Neuron (in vitro differentiated cells): ENCODE measurements around the gene TMEM217.
"Not testable (repeated sequence)": the region's sequence is repeated elsewhere in the genome, so short reads cannot be mapped to it uniquely, and the experiment has no call there.

Source experiments
- H2AFZ ChIP-seq: one replicate; pipeline ENCODE4 v1.6.1; 2013; ENCODE audit warnings: low read depth, mild to moderate bottlenecking, inconsistent platforms, low read length, moderate library complexity
- H3K27me3 ChIP-seq: one replicate; pipeline ENCODE4 v1.6.1; 2013; ENCODE audit warnings: low read length; ENCODE audit not compliant: insufficient read depth
- H3K36me3 ChIP-seq: one replicate; pipeline ENCODE4 v1.6.1; 2013; ENCODE audit warnings: low read length; ENCODE audit not compliant: insufficient read depth
- H3K4me1 ChIP-seq: one replicate; pipeline ENCODE4 v1.6.1; 2013; ENCODE audit warnings: low read length; ENCODE audit not compliant: insufficient read depth
- H3K4me3 ChIP-seq: 2 replicates; pipeline ENCODE4 v1.5.1; 2013; ENCODE audit warnings: mild to moderate bottlenecking, low read length, moderate library complexity
- H3K9me3 ChIP-seq: one replicate; pipeline ENCODE4 v1.6.1; 2013; ENCODE audit warnings: low read length

Gene TMEM217

DNA sequence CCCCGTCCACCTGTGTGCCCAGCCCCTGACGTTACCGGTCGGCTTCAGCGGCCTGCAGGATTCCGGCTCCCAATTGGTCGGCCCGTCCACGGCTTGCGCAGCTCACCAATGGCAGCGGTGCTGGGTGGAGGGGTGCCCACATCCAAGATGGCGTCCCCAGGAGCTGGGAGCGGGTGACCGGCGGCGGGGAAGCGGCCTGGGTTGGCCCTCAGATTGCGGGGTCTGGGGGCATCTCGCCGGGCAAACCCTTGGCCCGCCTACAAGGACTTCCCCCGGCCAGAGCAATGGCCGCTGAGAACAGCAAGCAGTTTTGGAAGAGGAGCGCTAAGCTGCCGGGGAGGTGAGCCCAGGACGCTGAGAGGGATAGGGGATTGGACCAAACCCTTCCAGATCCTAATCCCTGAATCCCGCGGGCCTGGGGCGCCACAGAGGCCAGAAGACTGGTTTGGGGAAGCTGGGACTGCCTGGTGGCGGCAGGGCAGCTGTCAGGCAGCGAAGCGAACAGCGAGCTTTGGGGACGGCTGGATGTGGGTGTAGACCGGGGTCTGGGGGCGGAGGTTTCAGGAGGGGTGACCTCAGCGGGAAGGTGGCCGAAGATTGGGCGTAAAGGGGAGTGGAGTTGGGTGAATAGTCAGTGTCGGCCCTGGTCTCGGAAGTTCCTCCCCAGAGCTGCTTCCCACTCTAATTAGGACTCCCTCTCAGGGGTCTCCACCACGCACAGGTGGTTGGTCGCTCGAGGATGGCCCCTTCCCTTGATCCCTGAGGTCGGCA lies at the start of gene TMEM217, which contains the start of gene TBC1D22B:
Gene TMEM217, minus strand, starts transcription at position 511 of the 771 bp plus-strand sequence. CDS start 39,114 bp downstream, outside the sequence.
Gene TBC1D22B, plus strand, starts transcription at position 139 of the 771 bp plus-strand sequence. Its CDS starts 146 bp downstream, at position 285.
- Histone ChIP-seq H3K27me3 (no peaks in the 10 kb centered on the region), H2AFZ (peak within 1 kb of the TSS; percentile 59)

DNA sequence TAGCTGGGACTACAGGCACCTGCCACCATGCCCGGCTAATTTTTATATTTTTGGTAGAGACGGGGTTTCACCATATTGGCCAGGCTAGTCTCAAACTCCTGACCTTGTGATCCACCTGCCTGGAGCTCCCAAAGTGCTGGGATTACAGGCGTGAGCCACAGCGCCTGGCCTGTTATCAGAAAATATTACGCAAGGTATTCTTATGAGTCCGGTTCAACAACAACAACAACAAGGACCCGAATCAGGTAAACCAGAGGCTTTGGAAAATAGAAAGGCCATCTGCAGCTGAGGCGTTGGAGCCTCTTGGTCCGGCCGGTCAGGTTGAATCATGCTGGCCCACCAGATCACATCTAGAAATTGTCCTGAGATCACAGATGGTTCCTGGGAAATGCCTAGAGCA lies 49.5 kb upstream of the TMEM217 start:
- H3K9me3 ChIP-seq, H2AFZ ChIP-seq, H3K4me3 ChIP-seq, H3K27me3 ChIP-seq, H3K36me3 ChIP-seq: not testable (repeated sequence)
- H3K4me1 ChIP-seq = peaks cover 13% of the 10 kb centered on the region

More for the DNA sequence above, at the start of gene TMEM217, which contains the start of gene TBC1D22B:
- Histone ChIP-seq H3K9me3 (no peaks in the 10 kb centered on the region), H3K4me3 (peak within 1 kb of the TSS; percentile 77), H3K4me1 (peaks cover 14% of the 10 kb centered on the region), H3K36me3 (no peaks in the 10 kb centered on the region)

DNA sequence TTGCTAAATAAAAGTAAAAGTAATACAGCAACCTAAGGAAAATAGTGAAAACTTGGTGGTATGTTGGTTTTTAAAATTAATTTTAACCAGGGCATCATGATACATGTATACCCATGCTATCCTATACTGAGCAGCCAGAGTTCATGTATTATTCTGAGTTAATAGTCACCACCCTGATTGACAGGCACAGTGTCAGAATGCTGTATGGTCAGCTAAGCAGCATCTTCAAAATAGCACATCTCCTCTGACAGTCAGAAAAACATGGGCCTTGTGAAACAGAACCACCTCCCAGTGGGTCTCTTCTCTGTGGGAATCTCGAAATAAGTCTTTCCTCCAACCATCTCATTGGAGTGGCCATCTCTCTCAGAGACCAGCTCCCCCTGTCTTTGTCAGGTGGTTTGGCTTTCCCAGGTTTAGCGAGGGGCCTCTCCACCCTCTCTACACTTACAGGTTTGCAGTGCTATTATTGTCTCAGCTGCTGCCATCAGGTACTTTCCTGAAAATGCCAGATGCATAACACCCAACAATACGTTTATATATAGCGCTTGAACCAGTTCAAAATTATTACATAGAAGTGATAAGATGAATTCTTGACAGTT lies 48.8 kb upstream of the TMEM217 start:
- Histone ChIP-seq H3K4me3 (no peak overlapping the region), H2AFZ (no peak overlapping the region), H3K4me1 (peaks cover 12% of the 10 kb centered on the region), H3K36me3 (peaks cover 10% of the 10 kb centered on the region), H3K9me3 (no peaks in the 10 kb centered on the region), H3K27me3 (no peaks in the 10 kb centered on the region)

DNA sequence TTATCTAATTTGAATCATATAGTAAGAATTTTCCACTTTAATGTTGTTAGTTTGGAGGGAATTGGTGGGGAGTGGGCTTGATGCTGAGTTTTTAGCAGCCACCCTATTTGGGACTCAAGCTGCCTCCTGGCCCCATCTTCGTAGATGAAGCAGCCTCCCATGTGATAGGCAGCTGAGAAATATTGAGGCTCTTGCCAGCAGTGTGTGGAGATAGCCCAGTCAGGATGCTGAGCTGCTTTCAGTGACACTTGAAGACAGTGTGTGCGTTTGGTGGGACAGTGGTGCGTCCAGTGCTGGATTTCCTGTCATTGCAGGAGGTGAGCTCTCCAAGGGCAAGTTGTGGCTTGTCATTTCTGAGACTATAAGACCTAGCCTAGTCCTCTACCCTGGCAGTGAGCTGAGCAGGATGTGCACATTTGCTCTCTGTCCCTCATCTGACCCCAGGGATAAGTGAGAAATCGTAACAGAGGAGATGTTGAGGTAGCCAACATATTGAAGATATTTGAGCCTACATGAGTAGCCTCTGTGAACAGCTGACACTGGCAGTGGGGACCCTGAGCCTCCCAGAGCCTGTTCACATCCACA lies 48.0 kb upstream of the TMEM217 start:
- Histone ChIP-seq H3K36me3 (peaks cover 12% of the 10 kb centered on the region), H3K4me3 (no peak overlapping the region), H3K4me1 (peaks cover 9% of the 10 kb centered on the region), H3K9me3 (no peaks in the 10 kb centered on the region), H2AFZ (no peak overlapping the region), H3K27me3 (no peaks in the 10 kb centered on the region)

DNA sequence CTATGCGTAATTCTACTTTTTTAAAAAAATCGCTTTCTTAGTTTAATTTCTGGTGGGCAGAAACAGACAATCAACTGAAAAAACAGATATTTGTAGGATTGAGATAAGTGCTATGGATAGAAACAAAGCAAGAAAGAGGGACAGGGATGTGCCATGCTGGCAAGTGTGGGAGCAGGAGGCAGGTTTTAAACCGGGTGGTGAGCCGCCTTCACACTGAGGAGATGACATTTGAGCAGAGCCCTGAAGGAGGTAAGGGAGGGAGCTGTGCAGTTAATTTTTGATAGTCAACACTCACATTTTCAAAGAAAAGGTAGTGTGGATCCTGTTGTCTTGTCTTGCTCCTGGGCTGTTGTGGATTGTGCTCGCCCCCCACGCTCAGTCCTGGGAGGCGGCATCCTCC lies 46.8 kb upstream of the TMEM217 start:
- Histone ChIP-seq H3K4me3 (no peak overlapping the region), H3K4me1 (peaks cover 9% of the 10 kb centered on the region), H3K27me3 (no peaks in the 10 kb centered on the region), H3K9me3 (no peaks in the 10 kb centered on the region), H3K36me3 (peaks cover 12% of the 10 kb centered on the region), H2AFZ (no peak overlapping the region)

DNA sequence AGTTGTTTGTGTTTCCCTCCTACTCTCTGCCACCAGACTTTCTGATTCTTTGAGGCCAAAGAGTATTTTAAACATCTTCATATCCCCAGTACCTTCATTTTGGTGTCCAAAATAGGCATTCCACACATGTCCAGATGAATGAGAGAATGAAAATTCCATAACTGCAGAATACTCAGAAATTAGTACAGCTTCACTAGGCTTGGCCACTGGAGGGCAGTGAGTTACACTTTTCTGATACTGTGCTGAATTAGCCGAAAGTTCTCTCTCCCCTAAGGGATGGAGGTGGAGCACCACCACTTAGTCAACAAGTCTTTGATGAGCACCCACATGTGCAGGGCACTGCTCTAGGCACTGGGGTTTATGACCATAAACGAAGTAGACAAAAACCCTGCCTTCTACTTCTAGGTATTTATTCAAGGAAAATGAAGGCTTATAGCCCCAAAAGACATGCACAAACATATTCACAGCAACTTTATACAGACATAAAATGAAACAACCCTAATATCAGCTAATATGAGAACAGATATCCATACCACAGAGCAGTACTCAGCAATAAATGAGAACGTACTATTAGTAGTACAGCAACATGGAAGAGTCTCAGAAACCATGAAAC lies 46.1 kb upstream of the TMEM217 start:
- Histone ChIP-seq H3K4me3 (no peak overlapping the region), H2AFZ (no peak overlapping the region), H3K36me3 (peaks cover 14% of the 10 kb centered on the region), H3K9me3 (no peaks in the 10 kb centered on the region), H3K27me3 (no peaks in the 10 kb centered on the region), H3K4me1 (peaks cover 7% of the 10 kb centered on the region)

DNA sequence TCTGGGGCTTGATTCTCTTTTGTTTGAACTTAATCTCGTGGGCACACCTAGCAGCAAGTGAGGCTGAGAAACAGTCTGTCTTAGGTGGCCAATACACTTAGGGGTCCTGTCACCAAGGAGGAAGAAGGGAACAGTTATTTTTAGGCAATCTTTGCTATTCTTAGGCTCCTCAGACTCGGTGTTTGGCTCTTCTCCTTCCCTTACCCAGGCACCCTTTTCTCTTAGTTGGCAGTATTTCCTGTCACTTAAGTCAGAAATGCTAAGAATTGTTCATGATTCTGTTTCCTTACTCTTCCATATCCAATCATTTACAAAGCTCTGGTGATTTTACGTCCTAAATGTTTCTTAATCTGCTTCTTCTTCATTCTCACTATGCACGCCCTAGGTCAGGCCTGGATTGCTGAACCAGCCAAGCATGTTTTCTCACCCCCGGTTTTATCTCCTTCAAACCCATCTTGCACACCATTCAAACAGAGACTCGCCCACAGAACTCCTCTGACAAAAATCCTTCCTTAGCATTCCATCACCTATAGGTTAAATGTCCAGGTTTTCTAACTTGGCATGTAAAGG lies 45.2 kb upstream of the TMEM217 start:
- H3K4me1 ChIP-seq = peaks cover 4% of the 10 kb centered on the region
- H3K36me3 ChIP-seq = peaks cover 14% of the 10 kb centered on the region
- H3K4me3 ChIP-seq = no peak overlapping the region
- H2AFZ ChIP-seq = no peak overlapping the region
- no peaks in the 10 kb centered on the region for H3K9me3 ChIP-seq
- no peaks in the 10 kb centered on the region for H3K27me3 ChIP-seq

DNA sequence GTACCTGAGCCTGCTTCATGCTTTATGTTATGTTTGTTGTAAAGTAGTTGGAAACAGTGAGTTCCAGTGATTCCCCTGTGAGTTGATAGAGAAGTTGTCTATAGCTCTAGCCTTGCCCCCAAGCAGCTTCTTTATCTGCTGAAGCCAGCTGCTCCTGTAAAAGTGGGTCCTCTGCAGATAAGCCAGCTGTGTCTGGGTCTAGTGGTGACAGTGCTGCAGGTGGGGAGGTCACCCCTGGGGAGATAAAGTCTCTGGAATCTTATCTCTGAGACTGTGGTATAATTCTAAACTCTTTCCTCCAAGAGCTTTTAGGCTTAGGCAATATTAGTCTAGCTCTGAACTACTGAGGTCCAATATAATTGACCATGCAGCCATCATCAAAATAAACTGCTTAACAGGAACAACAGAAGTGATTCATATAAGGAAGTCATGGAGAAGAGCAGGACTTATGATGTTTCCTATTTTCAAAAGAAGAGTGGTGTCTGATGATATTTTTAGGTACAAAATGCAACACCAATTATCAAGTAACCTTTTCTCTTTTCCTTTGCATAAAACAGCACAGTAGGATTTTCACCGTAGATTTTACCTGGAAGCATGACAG lies 44.2 kb upstream of the TMEM217 start:
- Histone ChIP-seq H3K36me3 (peaks cover 19% of the 10 kb centered on the region), H3K4me1 (no peaks in the 10 kb centered on the region), H3K4me3 (no peak overlapping the region), H2AFZ (no peak overlapping the region), H3K27me3 (no peaks in the 10 kb centered on the region), H3K9me3 (no peaks in the 10 kb centered on the region)

DNA sequence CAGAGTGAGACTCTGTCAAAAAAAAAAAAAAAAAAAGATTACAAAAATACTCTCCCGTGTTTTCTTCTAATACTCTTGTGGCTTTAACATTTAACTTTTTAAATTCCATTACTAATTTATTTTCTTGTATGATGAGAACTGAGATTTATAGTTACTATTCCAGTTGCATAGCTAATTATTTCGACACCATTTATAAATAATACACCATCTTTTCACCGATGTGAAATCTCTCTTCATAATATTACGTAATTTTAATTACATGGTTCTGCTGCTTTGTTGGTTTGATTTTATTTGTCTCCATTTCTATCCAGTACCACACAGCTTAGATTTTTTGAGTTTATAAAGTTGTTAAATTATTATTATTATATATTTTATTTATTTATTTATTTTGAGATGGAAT lies 42.0 kb upstream of the TMEM217 start:
- no peaks in the 10 kb centered on the region for H3K9me3 ChIP-seq
- H3K27me3 ChIP-seq = no peaks in the 10 kb centered on the region
- H2AFZ ChIP-seq = no peak overlapping the region
- H3K4me3 ChIP-seq = no peak overlapping the region
- peaks cover 34% of the 10 kb centered on the region for H3K36me3 ChIP-seq
- no peaks in the 10 kb centered on the region for H3K4me1 ChIP-seq

DNA sequence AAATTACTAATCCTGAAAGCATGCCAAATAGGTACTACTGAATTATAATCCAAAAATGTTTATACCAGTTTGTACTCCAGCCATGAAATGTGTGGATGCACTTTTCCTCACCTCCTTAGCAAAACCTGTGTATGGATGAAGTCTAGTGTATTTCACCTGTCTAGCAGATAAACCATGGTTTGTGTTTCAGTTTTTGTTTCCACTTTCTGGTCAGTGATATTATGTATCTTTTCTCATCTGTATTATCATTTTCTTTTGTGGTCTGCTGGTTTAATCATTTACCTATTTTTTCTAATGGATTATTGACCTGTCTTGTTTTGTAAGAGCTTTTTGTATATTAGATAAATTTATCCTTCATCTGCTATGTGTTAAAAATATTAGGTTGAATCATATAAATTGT lies 41.0 kb upstream of the TMEM217 start:
- peaks cover 38% of the 10 kb centered on the region for H3K36me3 ChIP-seq

DNA sequence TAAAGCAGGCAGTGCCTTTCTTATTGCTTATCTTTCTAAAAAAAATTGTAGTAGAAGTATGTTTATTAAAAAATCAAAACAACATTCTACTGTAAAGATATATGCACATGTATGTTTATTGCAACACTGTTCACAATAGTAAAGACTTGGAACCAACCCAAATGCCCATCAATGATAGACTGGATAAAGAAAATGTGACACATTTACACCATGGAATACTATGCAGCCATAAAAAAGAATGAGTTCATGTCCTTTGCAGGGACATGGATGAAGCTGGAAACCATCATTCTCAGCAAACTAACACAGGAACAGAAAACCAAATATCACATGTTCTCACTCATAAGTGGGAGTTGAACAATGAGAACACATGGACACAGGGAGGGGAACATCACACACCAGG lies 39.7 kb upstream of the TMEM217 start:
- not testable (repeated sequence) for H2AFZ ChIP-seq, H3K4me1 ChIP-seq, H3K4me3 ChIP-seq, H3K9me3 ChIP-seq, H3K27me3 ChIP-seq
- H3K36me3 ChIP-seq = peaks cover 42% of the 10 kb centered on the region

More for the DNA sequence above, 41.0 kb upstream of the TMEM217 start:
- Histone ChIP-seq H3K4me3 (no peak overlapping the region), H3K4me1 (no peaks in the 10 kb centered on the region), H3K27me3 (no peaks in the 10 kb centered on the region), H2AFZ (no peak overlapping the region), H3K9me3 (peaks cover 4% of the 10 kb centered on the region)

DNA sequence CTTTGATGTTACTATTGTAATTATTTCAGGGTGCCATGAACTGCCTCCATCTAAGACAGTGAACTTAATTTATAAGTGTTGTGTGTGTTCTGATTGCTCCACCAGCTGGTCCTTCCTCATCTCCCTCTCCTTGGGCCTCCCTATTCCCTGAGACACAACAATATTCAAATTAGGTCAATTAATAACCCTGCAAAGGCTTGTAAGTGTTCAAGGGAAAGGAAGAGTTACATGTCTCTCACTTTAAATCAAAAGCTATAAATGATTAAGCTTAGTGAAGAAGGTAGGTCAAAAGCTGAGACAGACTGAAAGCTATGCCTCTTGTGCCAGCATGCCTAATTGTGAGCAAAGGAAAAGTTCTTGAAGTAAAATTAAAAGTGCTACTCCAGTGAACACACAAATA lies 35.5 kb upstream of the TMEM217 start:
- no peak overlapping the region for H2AFZ ChIP-seq
- peaks cover 4% of the 10 kb centered on the region for H3K9me3 ChIP-seq
- no peak overlapping the region for H3K4me3 ChIP-seq
- H3K36me3 ChIP-seq = peaks cover 50% of the 10 kb centered on the region
- H3K27me3 ChIP-seq = no peaks in the 10 kb centered on the region
- no peaks in the 10 kb centered on the region for H3K4me1 ChIP-seq
